ENCODE data around the gene PKM. TPM values are rescaled to one million over a fixed set of nuclear protein-coding genes. Genes with fewer than 3 reads are reported as not detected.
A peak's percentile ranks its signal among the peaks of the same experiment; 100 is the strongest.

The PKM gene
- total and polyA plus RNA-seq, 8 donors, result 79.9 to 452 (median 272) TPM

DNA sequence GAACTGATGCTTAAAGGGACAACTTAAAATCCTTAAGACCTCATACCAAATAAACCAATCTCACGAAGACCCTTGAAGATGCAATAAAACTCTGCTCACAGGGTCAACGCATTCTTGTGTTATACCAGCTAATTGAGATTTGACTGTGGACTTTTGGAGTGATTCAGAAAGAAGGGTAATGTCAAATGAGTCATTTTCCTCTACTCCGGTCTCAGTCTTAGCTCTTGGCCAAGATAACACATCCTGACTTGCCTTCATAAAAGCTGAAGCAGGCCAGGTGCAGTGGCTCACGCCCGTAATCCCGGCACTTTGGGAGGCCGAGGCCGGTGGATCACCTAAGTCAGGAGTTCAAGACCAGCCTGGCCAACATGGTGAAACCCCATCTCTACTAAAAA is 3.8 kb downstream of the PKM start:
- DNase-seq, result peak in 1 of 2 donors; percentile 44
- Histone ChIP-seq H3K4me3 (peak overlapping the region in 2 of 4 donors; percentile 10 to 12), H3K27me3 (no peaks in the 10 kb centered on the region), H3K27ac (peak overlapping the region; percentile 18 to 96 (median 91)), H3K9me3 (no peaks in the 10 kb centered on the region), H3K36me3 (peaks cover 0 to 15% (median 10%) of the 10 kb centered on the region in 4 donors), H3K4me1 (peaks cover 47 to 72% (median 61%) of the 10 kb centered on the region in 4 donors)
- TF ChIP-seq POLR2A (IDR thresholded peaks at IDR 0.05), result no peak
- TF ChIP-seq POLR2AphosphoS5 (IDR thresholded peaks at IDR 0.05), result peak in 1 of 3 donors; percentile 80
- TF ChIP-seq EP300 (IDR thresholded peaks at IDR 0.05), result no peak
- TF ChIP-seq CTCF (IDR thresholded peaks at IDR 0.05), result no peak
- 19 to 37% (median 29%) methylated on average over 8 of the region's 8 CpGs for WGBS, 5 donors
- intact Hi-C loops (cut with DNase I; ENCODE audit: low total_unique reads), result no loop called here

- intact Hi-C loops (cut with DNase I; ENCODE audit: low total_unique reads), result no loop called here
- Histone ChIP-seq H3K9me3 (no peaks in the 10 kb centered on the region), H3K36me3 (peaks cover 5 to 42% (median 28%) of the 10 kb centered on the region in 4 donors), H3K4me3 (no peak overlapping the region), H3K4me1 (peaks cover 37 to 87% (median 51%) of the 10 kb centered on the region in 4 donors), H3K27ac (no peak overlapping the region), H3K27me3 (no peaks in the 10 kb centered on the region)
- WGBS, 5 donors, result 90 to 93% (median 91%) methylated on average over 10 of the region's 10 CpGs
- DNase-seq, result no peak
- TF ChIP-seq EP300 (IDR thresholded peaks at IDR 0.05) (no peak), POLR2AphosphoS5 (IDR thresholded peaks at IDR 0.05) (no peak), POLR2A (IDR thresholded peaks at IDR 0.05) (no peak), CTCF (IDR thresholded peaks at IDR 0.05) (no peak)
Observed at GRCh38 chr15:72223278-72223677, 7.7 kb downstream of the PKM start.

DNA sequence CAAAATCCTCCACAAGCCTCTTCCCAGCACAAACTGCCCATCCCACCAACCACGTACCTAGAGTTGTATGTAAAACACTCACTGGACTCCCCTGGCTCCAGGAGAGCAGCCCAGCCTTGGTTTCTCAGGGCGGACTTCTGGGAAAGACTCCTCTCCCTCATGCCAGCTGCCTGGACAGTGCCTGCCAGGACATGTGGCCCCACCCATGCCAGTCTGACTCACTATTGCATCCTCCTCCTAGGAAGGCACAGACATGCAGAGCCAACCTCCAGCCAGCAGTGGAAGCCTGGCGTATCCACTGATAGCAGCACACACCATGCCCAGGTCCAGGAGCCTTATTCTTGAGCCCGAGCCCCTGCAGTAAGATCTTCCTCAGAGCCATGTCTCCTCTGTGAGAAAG is 8.6 kb downstream of the PKM start:
- peak in 1 of 3 donors; percentile 30 for TF ChIP-seq POLR2AphosphoS5 (IDR thresholded peaks at IDR 0.05)
- TF ChIP-seq CTCF (IDR thresholded peaks at IDR 0.05), result no peak
- 68 to 83% (median 79%) methylated on average over 4 of the region's 4 CpGs for WGBS, 5 donors
- intact Hi-C loops (cut with DNase I; ENCODE audit: low total_unique reads), result no loop called here
- H3K4me3 ChIP-seq, result no peak overlapping the region
- H3K4me1 ChIP-seq, result peaks cover 28 to 79% (median 44%) of the 10 kb centered on the region in 4 donors
- no peaks in the 10 kb centered on the region for H3K9me3 ChIP-seq
- DNase-seq, result no peak
- H3K36me3 ChIP-seq, result peaks cover 14 to 50% (median 37%) of the 10 kb centered on the region in 4 donors
- peak overlapping the region in 1 of 5 donors; percentile 32 for H3K27ac ChIP-seq
- H3K27me3 ChIP-seq, result no peaks in the 10 kb centered on the region

GRCh38 chr15:72220687-72221086 is 10.3 kb downstream of the PKM start:
- peaks cover 30 to 68% (median 54%) of the 10 kb centered on the region in 4 donors for H3K36me3 ChIP-seq
- DNase-seq, result no peak
- no peak overlapping the region for H3K4me3 ChIP-seq
- no peak overlapping the region for H3K27ac ChIP-seq
- 39 to 72% (median 62%) methylated on average over 1 of the region's 1 CpG for whole genome bisulfite sequencing, 5 donors
- H3K27me3 ChIP-seq, result no peaks in the 10 kb centered on the region
- H3K9me3 ChIP-seq, result no peaks in the 10 kb centered on the region
- intact Hi-C loops (cut with DNase I; ENCODE audit: low total_unique reads), result no loop called here
- no peak for TF ChIP-seq CTCF (IDR thresholded peaks at IDR 0.05)
- TF ChIP-seq EP300 (IDR thresholded peaks at IDR 0.05), result no peak
- TF ChIP-seq POLR2A (IDR thresholded peaks at IDR 0.05), result no peak
- no peak for TF ChIP-seq POLR2AphosphoS5 (IDR thresholded peaks at IDR 0.05)
- peaks cover 14 to 61% (median 27%) of the 10 kb centered on the region in 4 donors for H3K4me1 ChIP-seq
